Kidney (tissue), 14 donors: ENCODE results near the gene CHDH. TPM values are rescaled to one million over a fixed set of nuclear protein-coding genes. Genes with fewer than 3 reads are reported as not detected.

Experiments used
- DNase-seq, 5 donors: peaks; one replicate each; pipeline ENCODE4 v3.0.0-alpha.2; 2013 to 2020
- FAIRE-seq: peaks from 2 replicates; lab custom pipeline; 2012; peaks lifted over from hg19 to GRCh38; lab: Jason Lieb, UNC
- H3K27ac ChIP-seq, 2 donors: one replicate each; pipeline ENCODE4 v1.7.0; 2013; ENCODE audit warnings: low read depth in 2 of 2, low read length in 2 of 2, inconsistent platforms in 1 of 2
- H3K27me3 ChIP-seq: one replicate; pipeline ENCODE4 v1.7.1; 2013; ENCODE audit warnings: low read length, inconsistent platforms; ENCODE audit not compliant: control insufficient read depth, insufficient read depth
- H3K36me3 ChIP-seq, 3 donors: one replicate each; pipeline versions ENCODE4 v1.7.0 to v1.7.1; 2013; ENCODE audit warnings: low read length in 3 of 3, control low read depth in 1 of 3, inconsistent platforms in 1 of 3; ENCODE audit not compliant: insufficient read depth in 3 of 3, control insufficient read depth in 2 of 3
- H3K4me1 ChIP-seq, 3 donors: one replicate each; pipeline versions ENCODE4 v1.7.0 to v1.7.1; 2013; ENCODE audit warnings: low read length in 3 of 3, inconsistent platforms in 1 of 3, low read depth in 1 of 3; ENCODE audit not compliant: control insufficient read depth in 2 of 3, insufficient read depth in 2 of 3
- H3K4me3 ChIP-seq, 3 donors: one replicate each; pipeline versions ENCODE4 v1.7.0 to v1.8.1; 2013; ENCODE audit warnings: low read length in 3 of 3, control low read depth in 1 of 3, inconsistent platforms in 1 of 3
- H3K9ac ChIP-seq, 3 donors: one replicate each; pipeline versions ENCODE4 v1.7.0 to v1.7.1; 2013; ENCODE audit warnings: low read length in 3 of 3, control low read depth in 1 of 3, inconsistent platforms in 1 of 3
- H3K9me3 ChIP-seq, 3 donors: one replicate each; pipeline versions ENCODE4 v1.7.0 to v1.7.1; 2013; ENCODE audit warnings: low read length in 3 of 3, control low read depth in 1 of 3, inconsistent platforms in 1 of 3; ENCODE audit not compliant: control insufficient read depth in 2 of 3, insufficient read depth in 1 of 3
- intact Hi-C: fragments of 100-400 bp; cut with DNase I; formaldehyde crosslinking; loops from one replicate; pipeline ENCODE4 v1.11.1; 2022
- polyA plus RNA-seq: library from polyadenylated mRNA; stranded (reverse); fragments of 350-450 nt; fragmentation: Illumina TruSeq; extraction: RNeasy Lipid Tissue Mini Kit (QIAGEN cat#74804); gene quantifications from one replicate; pipeline ENCODE4 v1.2.3, GENCODE V29; 2014; ENCODE audit warnings: low read depth, low replicate concordance; ENCODE audit not compliant: insufficient read depth
- total RNA-seq: library from RNA; stranded (reverse); fragmentation: NEBNext Ultra II Directional; extraction: Animal tissue kit (Norgen Biotek cat#: 25700); gene quantifications from one replicate; pipeline ENCODE4 v1.2.1, GENCODE V29; 2021
- TF ChIP-seq, protein P1 (sequence below): IDR thresholded peaks from 3 replicates; pipeline ENCODE4 v1.5.1; 2012; ENCODE audit warnings: mild to moderate bottlenecking, moderate library complexity, borderline replicate concordance; ENCODE audit not compliant: insufficient read depth; ENCODE audit errors: extremely low read depth
- donor health status: control.
- donor health status: control.
- donor health status: control.
- donor health status: control.
- donor health status: control.
- donor health status: DM: yes; HTN: yes; CAD: no.
- donor health status: Normal renal cell carcinoma (clear cell type).

CHDH gene
- total and polyA plus RNA-seq, 2 donors from 2014 or later, result 26.5 to 33.4 TPM

DNA sequence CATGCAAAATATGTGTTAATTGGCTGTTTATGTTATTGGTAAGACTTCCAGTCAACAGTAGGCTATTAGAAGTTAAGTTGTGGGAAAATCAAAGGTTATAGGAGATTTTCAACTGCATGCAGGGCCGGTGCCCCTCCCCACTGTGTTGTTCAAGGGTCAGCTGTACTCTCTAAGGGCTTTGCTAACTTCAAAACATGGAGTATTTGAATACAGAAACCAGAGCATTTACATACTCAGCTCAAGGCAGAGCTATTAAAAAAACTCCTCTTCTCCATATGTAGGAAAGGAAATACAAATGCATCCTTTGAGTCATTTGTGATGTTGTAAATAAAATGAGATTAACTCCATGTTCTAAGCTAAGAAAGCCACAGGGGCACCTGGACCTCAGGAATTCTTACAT, 16.9 kb upstream of the CHDH start:
- Histone ChIP-seq H3K4me3 (no peak overlapping the region), H3K9me3 (no peaks in the 10 kb centered on the region), H3K27me3 (no peaks in the 10 kb centered on the region), H3K9ac (no peak overlapping the region), H3K27ac (no peak overlapping the region), H3K4me1 (peaks cover 0 to 4% (median under 1%) of the 10 kb centered on the region in 3 donors), H3K36me3 (peaks cover 8 to 11% (median 9%) of the 10 kb centered on the region in 3 donors)
- FAIRE-seq, result no peak
- intact Hi-C loops, result no loop called here
- TF ChIP-seq, protein P1, sequence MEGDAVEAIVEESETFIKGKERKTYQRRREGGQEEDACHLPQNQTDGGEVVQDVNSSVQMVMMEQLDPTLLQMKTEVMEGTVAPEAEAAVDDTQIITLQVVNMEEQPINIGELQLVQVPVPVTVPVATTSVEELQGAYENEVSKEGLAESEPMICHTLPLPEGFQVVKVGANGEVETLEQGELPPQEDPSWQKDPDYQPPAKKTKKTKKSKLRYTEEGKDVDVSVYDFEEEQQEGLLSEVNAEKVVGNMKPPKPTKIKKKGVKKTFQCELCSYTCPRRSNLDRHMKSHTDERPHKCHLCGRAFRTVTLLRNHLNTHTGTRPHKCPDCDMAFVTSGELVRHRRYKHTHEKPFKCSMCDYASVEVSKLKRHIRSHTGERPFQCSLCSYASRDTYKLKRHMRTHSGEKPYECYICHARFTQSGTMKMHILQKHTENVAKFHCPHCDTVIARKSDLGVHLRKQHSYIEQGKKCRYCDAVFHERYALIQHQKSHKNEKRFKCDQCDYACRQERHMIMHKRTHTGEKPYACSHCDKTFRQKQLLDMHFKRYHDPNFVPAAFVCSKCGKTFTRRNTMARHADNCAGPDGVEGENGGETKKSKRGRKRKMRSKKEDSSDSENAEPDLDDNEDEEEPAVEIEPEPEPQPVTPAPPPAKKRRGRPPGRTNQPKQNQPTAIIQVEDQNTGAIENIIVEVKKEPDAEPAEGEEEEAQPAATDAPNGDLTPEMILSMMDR, result no peak
- DNase-seq, result no peak

DNA sequence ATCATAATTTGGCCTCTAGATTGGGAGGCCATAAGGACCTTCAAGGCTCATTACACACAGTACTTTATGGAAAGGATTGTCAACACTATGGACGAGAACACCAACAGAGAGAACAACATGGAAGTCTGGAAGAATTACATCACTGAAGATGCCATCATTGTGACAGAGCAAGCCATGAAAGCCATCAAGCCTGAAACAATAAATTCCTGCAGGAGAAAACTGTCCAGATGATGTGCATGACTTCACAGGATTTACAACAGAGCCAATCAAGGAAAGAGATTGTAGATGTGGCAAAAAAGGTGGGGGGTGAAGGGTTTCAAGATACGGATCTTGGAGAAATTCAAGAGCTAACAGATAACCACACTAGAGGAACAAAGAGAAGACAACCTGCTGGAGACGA, 16.0 kb upstream of the CHDH start:
- peaks cover 3 to 8% (median 6%) of the 10 kb centered on the region in 3 donors for H3K36me3 ChIP-seq
- intact Hi-C loops, result no loop called here
- no peak overlapping the region for H3K9ac ChIP-seq
- no peaks in the 10 kb centered on the region for H3K27me3 ChIP-seq
- no peak for FAIRE-seq
- TF ChIP-seq, protein P1, result no peak
- no peak overlapping the region for H3K4me3 ChIP-seq
- no peaks in the 10 kb centered on the region for H3K9me3 ChIP-seq
- no peak for DNase-seq
- peaks cover 0 to 8% (median 4%) of the 10 kb centered on the region in 3 donors for H3K4me1 ChIP-seq
- no peak overlapping the region for H3K27ac ChIP-seq

DNA sequence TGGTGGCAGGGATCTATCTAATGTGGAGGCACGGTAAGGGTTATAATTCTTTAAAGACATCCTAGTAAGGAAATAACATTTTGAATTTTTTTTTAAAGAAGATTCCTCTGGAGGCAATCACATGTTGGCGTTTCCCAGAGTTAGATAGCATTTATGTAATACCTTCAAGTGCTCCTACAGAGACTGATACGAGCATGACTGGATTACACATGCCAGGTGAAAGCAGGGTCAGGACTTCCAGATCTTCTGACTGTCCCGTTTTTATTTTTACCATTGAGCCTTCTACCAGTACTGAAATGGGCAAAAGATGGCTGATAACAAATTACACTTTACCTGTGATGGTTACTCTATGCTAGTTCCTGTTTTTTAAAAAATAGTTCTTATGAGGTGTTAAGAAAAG, 14.0 kb upstream of the CHDH start:
- Histone ChIP-seq H3K27me3 (no peaks in the 10 kb centered on the region), H3K9me3 (no peaks in the 10 kb centered on the region), H3K27ac (no peak overlapping the region), H3K9ac (no peak overlapping the region), H3K4me3 (no peak overlapping the region), H3K36me3 (peaks cover 5 to 8% (median 5%) of the 10 kb centered on the region in 3 donors), H3K4me1 (peaks cover 0 to 8% (median 4%) of the 10 kb centered on the region in 3 donors)
- FAIRE-seq, result no peak
- intact Hi-C loops, result no loop called here
- TF ChIP-seq, protein P1, result no peak
- no peak for DNase-seq

DNA sequence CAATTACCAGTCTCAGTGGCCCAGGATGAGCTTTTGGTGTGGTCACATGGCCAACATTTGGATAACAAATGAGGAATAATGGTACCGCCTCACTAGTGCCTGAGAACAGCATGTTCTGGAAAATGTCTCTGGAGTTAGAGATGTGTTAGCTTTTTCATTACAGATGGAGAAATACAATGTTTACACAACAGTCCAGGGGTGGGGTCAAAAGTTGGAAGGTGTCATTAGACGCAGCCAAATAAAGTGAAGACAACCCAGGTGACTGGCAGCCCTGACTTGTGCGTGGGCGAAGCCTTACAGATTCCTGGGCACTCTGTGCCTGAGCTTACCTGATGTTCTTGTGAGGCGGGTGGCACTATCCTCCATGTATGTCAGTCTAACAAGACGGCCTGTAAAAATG, 13.0 kb upstream of the CHDH start:
- intact Hi-C loops, result no loop called here
- Histone ChIP-seq H3K27ac (no peak overlapping the region), H3K9ac (no peak overlapping the region), H3K36me3 (peaks cover 5% of the 10 kb centered on the region in 3 donors), H3K4me3 (no peak overlapping the region), H3K9me3 (no peaks in the 10 kb centered on the region), H3K4me1 (peaks cover 0 to 8% (median 4%) of the 10 kb centered on the region in 3 donors), H3K27me3 (no peaks in the 10 kb centered on the region)
- no peak for FAIRE-seq
- TF ChIP-seq, protein P1, result no peak
- DNase-seq, result no peak
